H1 (cell line): ENCODE results near the gene TFPT. TPM values are rescaled to one million over a fixed set of nuclear protein-coding genes. Genes with fewer than 3 reads are reported as not detected.

Source experiments
- BCL11A ChIP-seq, 2 experiments: IDR thresholded peaks; one replicate each; pipeline ENCODE4 v1.6.1; 2011; ENCODE audit warnings: low read depth in 2 of 2, low read length in 2 of 2, mild to moderate bottlenecking in 2 of 2
- JUN ChIP-seq: IDR thresholded peaks from 2 replicates; pipeline ENCODE4 v1.6.1; 2011; ENCODE audit warnings: low read depth, mild to moderate bottlenecking, improper control_type of control experiment, low read length
- POLR2AphosphoS5 ChIP-seq: IDR thresholded peaks from 2 replicates; pipeline ENCODE4 v1.6.1; 2011; ENCODE audit warnings: low read depth, low read length
- RAD21 ChIP-seq, 2 experiments: IDR thresholded peaks in 1 of 2; conservative IDR thresholded peaks in 1 of 2; 2 replicates each; pipeline ENCODE4 v1.6.1; 2011; ENCODE audit warnings: low read depth in 2 of 2, low read length in 2 of 2, improper control_type of control experiment in 1 of 2, inconsistent platforms in 1 of 2, mild to moderate bottlenecking in 1 of 2, moderate library complexity in 1 of 2
- RBBP5 ChIP-seq: IDR thresholded peaks from 2 replicates; pipeline ENCODE4 v1.7.1; 2012; ENCODE audit warnings: low read depth, mild to moderate bottlenecking, inconsistent platforms, low read length, moderate library complexity, borderline replicate concordance
- RFX5 ChIP-seq: IDR thresholded peaks from 2 replicates; pipeline ENCODE4 v1.6.1; 2011; ENCODE audit warnings: low read depth, low read length, improper control_type of control experiment, borderline replicate concordance
- RXRA ChIP-seq: IDR thresholded peaks from 2 replicates; pipeline ENCODE4 v1.6.1; 2011; ENCODE audit warnings: low read depth, mild to moderate bottlenecking, low read length, moderate library complexity; ENCODE audit not compliant: insufficient read depth
- SIX5 ChIP-seq: IDR thresholded peaks from 2 replicates; pipeline ENCODE4 v1.6.1; 2011; ENCODE audit warnings: mild to moderate bottlenecking, low read depth, low read length
- TAF1 ChIP-seq: IDR thresholded peaks from 2 replicates; pipeline ENCODE4 v1.6.1; 2011; ENCODE audit warnings: mild to moderate bottlenecking, low read depth, low read length
- polyA plus RNA-seq, 7 experiments: library from polyadenylated mRNA; depleted of rRNA in 3 of 7; stranded (reverse) in 5 of 7; unstranded in 2 of 7; fragments of >200 nt in 5 of 7; fragments of 200-250 nt in 2 of 7; gene quantifications; 1 replicate in 5 of 7; 2 replicates in 1 of 7; 4 replicates in 1 of 7; pipeline versions ENCODE4 v1.2.1 to v1.2.3, GENCODE V29; 2011 to 2013; ENCODE audit warnings: missing spikeins in 2 of 7, mixed read lengths in 2 of 7
- total RNA-seq: library from RNA; stranded (reverse); fragmentation: NEBNext Ultra II Directional; extraction: Animal tissue kit (Norgen Biotek cat#: 25700); gene quantifications from 2 replicates; pipeline ENCODE4 v1.2.1, GENCODE V29; 2021
- TF ChIP-seq, protein P1 (sequence below): fragments of 300-600 bp; sonication (generic); IDR thresholded peaks from 2 replicates; pipeline ENCODE4 v1.7.1; 2012; ENCODE audit warnings: low read length, moderate library complexity, mild to moderate bottlenecking, inconsistent platforms; ENCODE audit not compliant: insufficient replicate concordance

TFPT gene
- total and polyA plus RNA-seq, 2 of the 8 experiments (the other 6 are each of a cell fraction or from before 2014, with no cell fraction given) = 10.4 to 17.7 TPM

DNA sequence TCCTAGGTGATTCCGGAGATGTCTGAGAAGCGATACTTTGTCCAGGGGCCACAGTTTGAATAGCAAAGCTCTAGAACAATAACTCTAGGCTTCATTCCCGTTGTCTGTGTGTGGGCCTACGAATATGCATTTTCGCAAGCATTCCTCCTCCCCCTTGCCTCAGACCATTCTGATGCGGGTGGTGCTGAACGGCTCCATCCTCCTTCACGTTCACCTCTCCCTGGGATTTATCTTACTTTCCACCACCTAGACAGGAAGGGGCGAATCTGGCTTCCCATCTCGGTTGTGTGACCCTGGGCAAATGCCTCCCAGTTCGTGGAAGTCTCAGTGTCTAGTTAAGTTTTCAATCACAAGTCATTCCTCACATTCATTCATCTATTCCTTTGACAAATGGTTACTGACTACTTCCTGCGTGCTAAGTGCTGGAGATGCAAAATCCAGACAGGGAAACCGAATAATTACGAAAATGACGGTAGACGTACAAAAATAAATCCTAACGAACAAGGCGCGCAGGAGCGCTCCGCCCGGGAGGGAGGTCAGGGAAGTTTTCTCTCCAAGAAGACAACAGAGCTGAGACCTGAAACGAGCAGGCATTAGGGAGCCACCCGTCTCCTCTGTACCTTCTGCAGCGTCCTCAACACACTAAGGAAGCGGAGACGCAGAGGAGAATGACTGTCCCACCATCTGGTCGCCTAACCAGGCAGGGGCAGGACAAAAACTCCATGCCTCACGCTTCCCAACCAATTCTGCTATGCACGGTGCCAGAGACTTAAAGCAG, 20.8 kb upstream of the TFPT start (continued):
- TF ChIP-seq, protein P1, sequence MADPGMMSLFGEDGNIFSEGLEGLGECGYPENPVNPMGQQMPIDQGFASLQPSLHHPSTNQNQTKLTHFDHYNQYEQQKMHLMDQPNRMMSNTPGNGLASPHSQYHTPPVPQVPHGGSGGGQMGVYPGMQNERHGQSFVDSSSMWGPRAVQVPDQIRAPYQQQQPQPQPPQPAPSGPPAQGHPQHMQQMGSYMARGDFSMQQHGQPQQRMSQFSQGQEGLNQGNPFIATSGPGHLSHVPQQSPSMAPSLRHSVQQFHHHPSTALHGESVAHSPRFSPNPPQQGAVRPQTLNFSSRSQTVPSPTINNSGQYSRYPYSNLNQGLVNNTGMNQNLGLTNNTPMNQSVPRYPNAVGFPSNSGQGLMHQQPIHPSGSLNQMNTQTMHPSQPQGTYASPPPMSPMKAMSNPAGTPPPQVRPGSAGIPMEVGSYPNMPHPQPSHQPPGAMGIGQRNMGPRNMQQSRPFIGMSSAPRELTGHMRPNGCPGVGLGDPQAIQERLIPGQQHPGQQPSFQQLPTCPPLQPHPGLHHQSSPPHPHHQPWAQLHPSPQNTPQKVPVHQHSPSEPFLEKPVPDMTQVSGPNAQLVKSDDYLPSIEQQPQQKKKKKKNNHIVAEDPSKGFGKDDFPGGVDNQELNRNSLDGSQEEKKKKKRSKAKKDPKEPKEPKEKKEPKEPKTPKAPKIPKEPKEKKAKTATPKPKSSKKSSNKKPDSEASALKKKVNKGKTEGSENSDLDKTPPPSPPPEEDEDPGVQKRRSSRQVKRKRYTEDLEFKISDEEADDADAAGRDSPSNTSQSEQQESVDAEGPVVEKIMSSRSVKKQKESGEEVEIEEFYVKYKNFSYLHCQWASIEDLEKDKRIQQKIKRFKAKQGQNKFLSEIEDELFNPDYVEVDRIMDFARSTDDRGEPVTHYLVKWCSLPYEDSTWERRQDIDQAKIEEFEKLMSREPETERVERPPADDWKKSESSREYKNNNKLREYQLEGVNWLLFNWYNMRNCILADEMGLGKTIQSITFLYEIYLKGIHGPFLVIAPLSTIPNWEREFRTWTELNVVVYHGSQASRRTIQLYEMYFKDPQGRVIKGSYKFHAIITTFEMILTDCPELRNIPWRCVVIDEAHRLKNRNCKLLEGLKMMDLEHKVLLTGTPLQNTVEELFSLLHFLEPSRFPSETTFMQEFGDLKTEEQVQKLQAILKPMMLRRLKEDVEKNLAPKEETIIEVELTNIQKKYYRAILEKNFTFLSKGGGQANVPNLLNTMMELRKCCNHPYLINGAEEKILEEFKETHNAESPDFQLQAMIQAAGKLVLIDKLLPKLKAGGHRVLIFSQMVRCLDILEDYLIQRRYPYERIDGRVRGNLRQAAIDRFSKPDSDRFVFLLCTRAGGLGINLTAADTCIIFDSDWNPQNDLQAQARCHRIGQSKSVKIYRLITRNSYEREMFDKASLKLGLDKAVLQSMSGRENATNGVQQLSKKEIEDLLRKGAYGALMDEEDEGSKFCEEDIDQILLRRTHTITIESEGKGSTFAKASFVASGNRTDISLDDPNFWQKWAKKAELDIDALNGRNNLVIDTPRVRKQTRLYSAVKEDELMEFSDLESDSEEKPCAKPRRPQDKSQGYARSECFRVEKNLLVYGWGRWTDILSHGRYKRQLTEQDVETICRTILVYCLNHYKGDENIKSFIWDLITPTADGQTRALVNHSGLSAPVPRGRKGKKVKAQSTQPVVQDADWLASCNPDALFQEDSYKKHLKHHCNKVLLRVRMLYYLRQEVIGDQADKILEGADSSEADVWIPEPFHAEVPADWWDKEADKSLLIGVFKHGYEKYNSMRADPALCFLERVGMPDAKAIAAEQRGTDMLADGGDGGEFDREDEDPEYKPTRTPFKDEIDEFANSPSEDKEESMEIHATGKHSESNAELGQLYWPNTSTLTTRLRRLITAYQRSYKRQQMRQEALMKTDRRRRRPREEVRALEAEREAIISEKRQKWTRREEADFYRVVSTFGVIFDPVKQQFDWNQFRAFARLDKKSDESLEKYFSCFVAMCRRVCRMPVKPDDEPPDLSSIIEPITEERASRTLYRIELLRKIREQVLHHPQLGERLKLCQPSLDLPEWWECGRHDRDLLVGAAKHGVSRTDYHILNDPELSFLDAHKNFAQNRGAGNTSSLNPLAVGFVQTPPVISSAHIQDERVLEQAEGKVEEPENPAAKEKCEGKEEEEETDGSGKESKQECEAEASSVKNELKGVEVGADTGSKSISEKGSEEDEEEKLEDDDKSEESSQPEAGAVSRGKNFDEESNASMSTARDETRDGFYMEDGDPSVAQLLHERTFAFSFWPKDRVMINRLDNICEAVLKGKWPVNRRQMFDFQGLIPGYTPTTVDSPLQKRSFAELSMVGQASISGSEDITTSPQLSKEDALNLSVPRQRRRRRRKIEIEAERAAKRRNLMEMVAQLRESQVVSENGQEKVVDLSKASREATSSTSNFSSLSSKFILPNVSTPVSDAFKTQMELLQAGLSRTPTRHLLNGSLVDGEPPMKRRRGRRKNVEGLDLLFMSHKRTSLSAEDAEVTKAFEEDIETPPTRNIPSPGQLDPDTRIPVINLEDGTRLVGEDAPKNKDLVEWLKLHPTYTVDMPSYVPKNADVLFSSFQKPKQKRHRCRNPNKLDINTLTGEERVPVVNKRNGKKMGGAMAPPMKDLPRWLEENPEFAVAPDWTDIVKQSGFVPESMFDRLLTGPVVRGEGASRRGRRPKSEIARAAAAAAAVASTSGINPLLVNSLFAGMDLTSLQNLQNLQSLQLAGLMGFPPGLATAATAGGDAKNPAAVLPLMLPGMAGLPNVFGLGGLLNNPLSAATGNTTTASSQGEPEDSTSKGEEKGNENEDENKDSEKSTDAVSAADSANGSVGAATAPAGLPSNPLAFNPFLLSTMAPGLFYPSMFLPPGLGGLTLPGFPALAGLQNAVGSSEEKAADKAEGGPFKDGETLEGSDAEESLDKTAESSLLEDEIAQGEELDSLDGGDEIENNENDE = no peak
- TF ChIP-seq JUN = no peak
- no peak for TF ChIP-seq RBBP5
- no peak for TF ChIP-seq BCL11A (IDR thresholded peaks at IDR 0.05; ENCODE audit: low read depth in 2 of 2, low read length in 2 of 2)
- TF ChIP-seq SIX5 = no peak
- TF ChIP-seq RXRA = no peak
- TF ChIP-seq POLR2AphosphoS5 = no peak
- no peak for TF ChIP-seq RFX5
- no peak for TF ChIP-seq TAF1
- no peak for TF ChIP-seq RAD21 (IDR thresholded peaks at IDR 0.05 in 1 of 2, conservative IDR thresholded peaks at IDR 0.05 in 1 of 2; ENCODE audit: low read depth in 2 of 2, low read length in 2 of 2)
